ENCODE data around the gene PTCHD4.

Gene PTCHD4

GRCh38 chr6:48111143-48111506 is at the start of gene PTCHD4:
Gene PTCHD4 (minus strand): TSS chr6:48111197. CDS start chr6:48068957, 42,240 bp downstream.
- no peak within 1 kb of the TSS for H3K4me3 ChIP-seq (ENCODE audit: low read depth, low read length)
- TF ChIP-seq CTCF (IDR thresholded peaks at IDR 0.05; ENCODE audit: borderline replicate concordance, insufficient read depth, low read depth, low read length) = no peak

DNA sequence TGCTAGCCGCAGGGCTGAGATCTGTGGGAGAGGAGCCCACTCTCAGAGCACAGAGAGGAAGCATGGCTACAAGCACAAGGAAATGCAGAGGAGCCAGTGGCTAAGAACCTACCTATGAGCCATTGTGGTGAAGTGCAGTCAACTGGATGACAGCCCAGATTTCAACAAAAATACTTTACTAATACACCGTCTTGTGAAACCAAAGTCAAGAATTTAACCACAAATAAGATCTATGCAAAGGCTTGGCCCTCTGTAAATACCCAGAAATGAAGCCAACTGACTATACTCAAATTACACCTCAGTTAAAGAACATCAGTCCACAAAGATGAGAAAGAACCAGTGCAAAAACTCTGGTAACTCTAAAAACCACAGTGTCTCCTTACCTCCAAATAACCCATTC is 40.1 kb upstream of the PTCHD4 start:
- no peak overlapping the region for H3K4me3 ChIP-seq (ENCODE audit: low read depth, low read length)
- no peak for TF ChIP-seq CTCF (IDR thresholded peaks at IDR 0.05; ENCODE audit: borderline replicate concordance, insufficient read depth, low read depth, low read length)

GRCh38 chr6:48150701-48151100 is 39.7 kb upstream of the PTCHD4 start:
- TF ChIP-seq CTCF (IDR thresholded peaks at IDR 0.05; ENCODE audit: borderline replicate concordance, insufficient read depth, low read depth, low read length) = no peak
- no peak overlapping the region for H3K4me3 ChIP-seq (ENCODE audit: low read depth, low read length)

GRCh38 chr6:48147051-48147450 is 36.1 kb upstream of the PTCHD4 start:
- H3K4me3 ChIP-seq (ENCODE audit: low read depth, low read length) = no peak overlapping the region
- TF ChIP-seq CTCF (IDR thresholded peaks at IDR 0.05; ENCODE audit: borderline replicate concordance, insufficient read depth, low read depth, low read length) = no peak

GRCh38 chr6:48144021-48144420 is 33.0 kb upstream of the PTCHD4 start:
- no peak for TF ChIP-seq CTCF (IDR thresholded peaks at IDR 0.05; ENCODE audit: borderline replicate concordance, insufficient read depth, low read depth, low read length)
- no peak overlapping the region for H3K4me3 ChIP-seq (ENCODE audit: low read depth, low read length)

GRCh38 chr6:48141975-48142374 is 31.0 kb upstream of the PTCHD4 start:
- no peak overlapping the region for H3K4me3 ChIP-seq (ENCODE audit: low read depth, low read length)
- no peak for TF ChIP-seq CTCF (IDR thresholded peaks at IDR 0.05; ENCODE audit: borderline replicate concordance, insufficient read depth, low read depth, low read length)

DNA sequence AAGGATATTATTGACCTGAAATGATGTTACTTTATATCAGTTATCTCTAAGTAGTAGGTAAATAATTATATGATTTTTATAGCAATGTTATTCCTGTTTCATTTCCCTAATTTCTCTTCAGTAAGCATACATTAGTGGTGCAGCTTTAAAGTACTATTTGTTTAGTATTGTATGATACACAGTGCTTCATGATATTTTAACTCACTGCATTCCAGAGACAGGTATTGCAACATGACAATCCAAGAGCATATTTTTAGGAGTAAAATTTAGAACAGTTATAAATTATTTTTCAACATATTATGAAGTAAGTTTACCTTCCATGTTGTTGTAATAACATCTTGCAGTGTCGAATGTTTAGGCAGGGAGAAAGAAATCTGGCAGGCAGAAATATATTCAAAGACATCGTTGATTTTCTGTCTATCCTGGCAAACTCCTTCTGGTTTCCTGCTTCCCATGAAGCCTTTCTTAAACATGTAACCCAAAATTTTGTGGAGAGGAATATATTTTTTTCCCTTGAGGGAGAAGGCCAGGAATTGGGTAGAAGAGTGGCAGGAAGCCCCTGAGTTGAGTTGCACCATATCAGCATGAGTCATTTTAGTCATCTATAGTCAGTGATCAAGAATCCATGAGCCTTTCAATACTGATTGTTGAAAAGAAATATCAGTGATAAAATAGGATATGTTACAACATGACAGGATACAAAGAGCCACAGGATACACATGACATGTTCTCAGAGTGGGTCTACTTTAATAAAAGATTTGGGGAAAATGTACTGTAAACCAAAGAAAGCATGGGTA is 29.0 kb upstream of the PTCHD4 start:
- H3K4me3 ChIP-seq (ENCODE audit: low read depth, low read length) = no peak overlapping the region
- TF ChIP-seq CTCF (IDR thresholded peaks at IDR 0.05; ENCODE audit: borderline replicate concordance, insufficient read depth, low read depth, low read length) = no peak

Data from GM12875 (cell line).